GM18907 (cell line): Measurements from ENCODE around the gene PRDM5.
A peak's percentile ranks its signal among the peaks of the same experiment; 100 is the strongest.

Experiments
- ATAC-seq: cut with Tn5 transposase; IDR thresholded peaks from one replicate; pipeline ENCODE4 v1.9.1; 2021; ENCODE audit warnings: mild to moderate bottlenecking, moderate library complexity; ENCODE audit not compliant: unreplicated experiment

PRDM5 gene

DNA sequence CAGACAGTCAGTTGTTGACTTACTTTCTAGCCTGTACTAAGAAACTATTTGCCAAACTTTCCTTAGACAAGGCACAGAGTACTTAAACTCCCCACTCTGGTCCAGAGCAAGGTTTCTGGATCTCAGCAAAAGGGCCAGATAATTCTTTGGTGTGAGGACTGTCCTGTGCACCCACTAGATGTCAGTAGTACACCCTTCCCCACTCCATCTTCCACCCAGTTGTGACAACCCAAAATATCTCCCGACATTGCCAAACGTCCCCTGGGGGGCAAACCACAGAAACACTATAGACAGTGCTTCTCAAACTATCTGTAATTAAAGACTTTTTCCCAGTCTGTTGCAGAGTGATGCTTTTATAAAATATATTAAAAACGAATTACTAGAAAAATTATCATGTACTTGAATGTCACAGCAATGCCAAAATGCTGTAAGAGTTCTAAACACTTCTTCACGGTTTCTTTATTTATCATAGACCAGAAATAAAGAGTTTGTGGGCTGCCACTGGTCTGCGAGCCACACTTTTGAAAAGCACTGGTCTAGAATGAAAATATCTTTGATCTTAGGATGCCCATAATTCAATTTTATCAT, 203.5 kb downstream of the PRDM5 start:
- ATAC-seq, result peak; percentile 91

DNA sequence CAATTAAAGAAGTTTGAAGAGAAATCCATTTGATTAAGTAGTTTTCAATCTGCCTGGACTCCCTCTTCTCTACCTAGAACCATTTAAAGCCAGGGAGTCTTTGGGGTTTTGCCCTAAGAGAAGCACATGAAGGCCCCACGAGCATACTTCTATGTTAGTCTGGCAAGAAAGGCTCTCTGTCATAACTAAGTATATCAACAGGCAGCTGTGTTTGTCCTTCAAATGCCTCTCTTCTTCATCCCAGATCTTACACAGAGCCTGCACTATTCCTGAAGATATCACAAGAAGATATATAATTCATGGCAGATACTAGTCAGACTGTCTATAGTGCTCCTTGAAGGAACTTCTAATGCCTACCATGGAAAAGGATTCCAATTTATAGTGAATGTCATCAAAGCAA, 206.2 kb downstream of the PRDM5 start:
- ATAC-seq, result no peak

DNA sequence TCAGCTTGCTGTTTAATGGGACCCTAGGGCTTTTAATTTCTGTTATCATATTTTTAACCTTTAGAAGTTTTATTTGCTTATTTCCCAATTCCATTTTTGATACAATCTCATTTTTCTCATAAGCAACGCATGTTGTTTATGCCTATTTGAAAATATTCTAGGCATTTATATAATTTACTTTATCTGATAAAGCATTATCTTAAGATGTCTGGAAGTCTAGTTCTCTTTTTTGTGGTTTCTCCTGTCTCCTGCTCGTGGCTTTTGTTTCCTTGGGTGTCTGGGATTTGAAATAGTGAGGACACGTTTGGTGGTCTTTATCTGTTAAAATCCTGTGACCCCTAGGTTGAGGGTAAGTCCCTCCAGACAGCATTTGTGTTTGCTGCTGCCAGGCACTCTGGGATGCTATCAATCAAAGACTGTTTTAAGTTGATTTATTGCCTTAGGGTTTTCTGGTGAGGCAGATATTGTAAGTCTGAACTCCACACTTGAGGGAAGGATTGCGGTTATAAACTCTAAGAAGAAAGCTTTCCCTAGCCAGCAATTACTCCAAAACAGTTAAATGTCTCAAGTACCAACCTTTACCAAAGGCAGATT, 208.0 kb downstream of the PRDM5 start:
- no peak for ATAC-seq

DNA sequence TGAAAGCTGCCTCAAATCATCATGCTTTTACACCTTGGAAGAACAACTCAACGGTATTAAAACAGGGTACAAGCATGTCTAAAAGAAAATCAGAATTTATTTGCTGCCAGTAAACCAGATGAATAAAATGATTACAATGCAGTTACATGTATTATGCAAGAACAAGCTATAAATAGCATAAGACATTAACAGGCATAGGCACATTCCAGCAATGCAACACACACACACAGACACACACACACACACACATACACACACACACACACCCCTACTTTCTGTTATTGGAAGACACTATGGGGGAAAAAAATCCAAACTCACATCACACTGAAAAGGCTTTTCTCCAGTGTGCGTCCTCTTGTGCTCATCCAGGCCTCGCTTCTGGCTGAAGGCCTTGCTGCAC, 212.5 kb downstream of the PRDM5 start:
- no peak for ATAC-seq

DNA sequence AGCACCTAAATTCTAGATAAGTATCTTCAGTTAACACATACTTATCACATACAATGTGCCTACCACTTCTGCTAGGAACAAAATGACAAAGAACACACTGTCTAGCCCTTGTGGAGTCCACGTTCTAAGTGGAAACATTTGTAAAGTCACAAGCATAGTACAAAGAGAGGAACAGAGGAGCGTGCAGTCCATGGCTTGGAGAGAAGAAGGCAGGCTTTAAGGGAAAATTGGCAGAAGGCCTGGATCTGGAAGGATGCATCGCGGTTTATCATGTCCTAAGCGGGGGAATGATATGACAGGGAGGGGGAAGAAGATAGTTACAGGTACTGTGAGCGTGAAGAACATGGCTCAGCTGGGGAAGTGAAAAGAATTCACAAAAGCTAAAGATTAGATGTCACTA, 218.0 kb downstream of the PRDM5 start:
- ATAC-seq, result no peak

DNA sequence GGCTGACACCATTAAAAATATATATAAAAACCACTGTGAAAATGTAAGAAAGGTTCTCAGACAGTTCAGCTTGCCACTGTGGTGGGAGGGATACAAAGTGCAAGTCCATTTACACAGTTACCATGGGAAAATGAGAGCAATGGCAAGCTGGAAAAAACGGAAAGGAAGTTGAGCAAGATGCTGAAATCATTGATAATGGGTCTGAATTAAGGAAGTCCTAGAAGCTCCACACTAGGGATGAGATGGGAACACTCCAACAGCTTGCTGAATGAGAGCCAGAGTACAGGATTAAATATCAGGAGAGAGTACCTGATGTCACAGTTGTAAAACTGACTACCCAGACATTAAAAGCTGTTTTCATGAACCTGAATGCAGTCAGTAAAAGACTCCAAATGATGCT, 218.6 kb downstream of the PRDM5 start:
- no peak for ATAC-seq

DNA sequence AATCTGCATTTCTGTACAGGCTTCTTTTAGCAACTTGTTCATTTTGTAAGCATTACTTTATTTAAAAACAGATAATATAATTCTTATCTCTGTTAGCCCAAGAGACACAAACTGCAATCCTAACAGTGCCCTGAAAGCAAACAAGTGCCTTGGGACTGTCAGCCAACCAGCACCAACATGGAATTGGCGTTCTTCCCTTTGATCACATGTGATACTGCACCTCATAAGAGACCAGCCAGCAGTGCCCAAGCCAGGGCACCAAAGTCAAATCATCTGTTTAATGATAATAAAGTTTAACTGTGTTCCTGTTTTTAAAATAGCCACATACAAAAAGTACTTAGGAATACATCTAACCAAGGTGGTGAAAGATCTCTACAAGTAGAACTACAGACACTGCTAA, 223.2 kb downstream of the PRDM5 start:
- no peak for ATAC-seq

DNA sequence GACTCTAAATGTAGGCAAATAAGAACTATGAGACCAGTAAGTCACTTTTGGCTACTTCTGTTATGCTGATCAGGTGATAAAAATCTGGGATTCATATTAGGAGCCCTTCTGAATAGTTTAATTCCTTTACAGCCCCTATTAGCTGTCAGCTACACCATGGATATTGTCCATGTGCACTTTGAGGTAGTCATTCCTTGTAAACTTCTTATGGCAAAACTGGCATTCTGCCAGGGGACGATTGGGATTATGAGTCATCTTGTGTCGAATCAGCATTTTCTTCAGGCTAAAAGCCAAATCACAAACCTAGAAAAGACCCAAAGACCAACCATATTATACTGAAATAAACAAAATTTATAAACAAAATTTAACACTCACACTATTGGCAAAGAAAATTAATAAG, 227.6 kb downstream of the PRDM5 start:
- no peak for ATAC-seq

DNA sequence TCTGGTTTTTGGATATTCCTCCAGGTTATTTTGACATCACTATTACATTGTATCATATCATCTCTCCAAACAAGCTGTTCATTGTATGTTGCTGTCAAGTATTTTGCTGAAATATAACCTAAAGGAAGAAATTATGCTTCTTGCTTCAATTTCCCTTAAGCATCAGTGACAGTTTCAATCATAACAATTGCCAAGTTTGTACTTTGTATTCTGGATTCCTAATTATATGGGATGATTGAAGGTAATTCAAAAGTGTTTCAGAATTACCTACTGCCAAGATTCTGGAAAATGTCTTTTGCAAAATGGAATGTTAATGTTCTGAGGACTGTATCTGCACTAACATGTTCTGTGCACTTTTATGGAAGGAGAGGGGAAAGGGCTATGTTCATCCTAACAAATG, 228.7 kb downstream of the PRDM5 start:
- no peak for ATAC-seq

DNA sequence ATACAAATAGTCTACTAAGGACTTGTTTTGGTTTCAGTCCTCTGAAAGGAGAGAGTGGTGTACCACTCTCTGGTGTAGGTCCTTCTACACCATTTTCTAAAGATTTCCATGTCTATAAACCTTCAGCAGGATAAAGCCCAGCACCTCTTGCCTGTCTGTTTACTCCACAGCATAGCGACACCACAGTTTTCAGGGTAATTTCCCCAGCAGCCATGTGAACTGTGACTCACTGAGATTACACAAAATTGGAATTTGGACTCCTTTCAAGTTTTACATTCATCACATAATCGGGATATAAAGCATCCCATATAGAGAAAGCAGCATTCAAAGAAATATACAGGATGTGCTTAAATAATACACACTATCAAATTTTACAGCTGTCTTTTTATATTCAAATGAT, 229.6 kb downstream of the PRDM5 start:
- ATAC-seq, result no peak

DNA sequence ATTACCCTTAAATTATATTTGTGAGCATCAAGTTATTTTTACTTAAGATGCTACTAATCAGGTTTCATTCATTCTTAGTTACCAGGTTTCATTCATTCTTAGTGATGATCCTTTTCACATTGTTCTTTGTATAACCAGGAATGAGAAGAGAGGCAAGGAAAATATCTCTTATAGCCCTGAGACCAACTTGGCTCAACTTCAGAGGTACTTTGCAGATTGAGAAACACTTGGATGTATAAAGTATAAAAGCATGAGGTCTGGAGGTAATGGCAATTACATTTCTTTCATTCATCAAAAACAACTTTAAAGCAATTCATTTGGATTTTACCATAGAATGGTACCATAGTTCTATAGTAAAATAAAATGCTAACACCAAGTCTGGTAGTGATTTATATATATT, 231.0 kb downstream of the PRDM5 start:
- ATAC-seq, result no peak

DNA sequence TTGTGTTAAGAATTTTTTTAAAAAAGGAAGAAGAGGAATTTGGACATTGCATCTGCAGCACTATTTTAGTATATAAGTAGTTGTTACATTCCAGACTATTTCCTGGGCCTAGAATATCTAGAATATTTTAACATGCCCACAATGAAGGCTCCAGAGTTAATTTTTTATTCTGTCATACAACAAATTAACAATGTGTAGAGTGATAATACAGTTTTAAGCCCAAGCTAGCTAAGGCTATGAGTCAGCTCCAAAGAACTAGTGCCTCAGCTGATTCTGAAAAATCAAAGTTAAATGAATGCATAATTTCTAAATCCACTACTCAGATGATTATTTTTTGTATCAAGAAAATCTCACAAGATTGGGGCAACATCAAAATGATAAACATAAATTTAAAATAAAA, 231.4 kb downstream of the PRDM5 start:
- no peak for ATAC-seq

DNA sequence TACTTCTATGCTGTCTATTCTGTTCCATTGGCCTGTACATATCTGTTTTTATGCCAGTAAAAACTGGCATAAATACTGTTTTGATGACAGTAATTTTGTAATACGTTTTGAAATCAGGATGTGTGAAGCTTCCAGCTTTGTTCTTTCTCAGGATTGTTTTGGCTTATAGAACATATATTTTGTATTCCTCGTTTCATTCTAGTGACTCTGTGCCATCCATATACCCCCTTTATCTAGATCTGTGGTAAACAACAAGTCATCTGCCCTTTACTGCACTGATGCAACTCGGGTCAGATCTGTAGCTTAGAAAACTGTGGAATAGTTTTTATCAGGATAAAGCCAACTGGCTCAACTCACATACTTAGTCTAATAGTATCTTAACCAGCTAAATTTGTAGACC, 233.7 kb downstream of the PRDM5 start:
- ATAC-seq, result no peak

DNA sequence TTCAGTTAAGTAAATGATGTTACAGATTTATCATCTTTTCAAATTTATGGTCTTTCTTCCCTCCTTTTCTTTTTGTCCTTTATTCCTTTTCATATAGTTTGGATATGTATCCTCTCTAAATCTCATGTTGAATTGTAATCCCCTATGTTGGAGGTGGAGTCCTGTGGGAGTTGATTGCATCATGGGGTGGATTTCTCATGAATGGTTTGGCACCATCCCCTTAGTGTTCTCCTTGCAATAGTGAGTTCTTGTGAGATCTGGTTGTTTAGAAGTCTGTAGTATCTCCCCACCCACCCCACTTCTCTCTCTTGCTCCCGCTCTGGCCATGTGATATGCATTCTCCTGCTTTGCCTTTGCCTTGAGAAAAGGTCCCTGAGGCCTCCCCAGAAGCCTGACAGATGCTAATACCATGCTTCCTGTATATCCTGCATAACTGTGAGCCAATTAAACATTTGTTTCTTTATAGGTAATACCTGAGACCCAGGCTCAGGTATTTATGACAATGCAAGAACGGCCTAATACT, 236.7 kb downstream of the PRDM5 start:
- ATAC-seq, result no peak

DNA sequence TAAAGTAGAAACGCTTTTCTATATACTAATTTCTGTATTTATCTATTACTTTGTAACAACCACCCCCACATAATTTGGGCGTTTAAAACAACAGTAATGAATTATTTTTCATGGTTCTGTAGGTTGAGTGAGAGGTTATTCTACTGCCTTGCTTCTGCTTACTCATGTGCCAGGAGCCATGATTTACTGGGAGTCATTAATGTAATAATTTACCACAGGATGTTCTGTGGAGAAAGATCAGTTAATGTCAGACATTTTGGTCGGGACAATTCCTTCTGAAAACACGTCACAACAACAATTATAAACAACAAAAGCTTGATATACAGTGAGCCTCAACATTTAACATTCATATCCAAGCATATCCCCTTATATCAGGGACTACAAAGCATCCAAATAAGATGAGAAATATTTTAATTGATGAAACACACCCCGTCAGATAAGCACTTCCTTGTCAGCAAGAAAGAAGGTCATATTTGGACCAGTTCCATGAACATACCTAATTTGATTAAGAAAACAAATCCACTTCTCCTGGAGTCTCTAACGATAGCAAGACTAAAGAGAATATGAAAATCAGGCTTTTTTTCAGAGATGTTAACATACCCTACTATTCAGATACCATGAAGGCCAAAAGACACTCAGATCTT, 238.5 kb downstream of the PRDM5 start:
- no peak for ATAC-seq

DNA sequence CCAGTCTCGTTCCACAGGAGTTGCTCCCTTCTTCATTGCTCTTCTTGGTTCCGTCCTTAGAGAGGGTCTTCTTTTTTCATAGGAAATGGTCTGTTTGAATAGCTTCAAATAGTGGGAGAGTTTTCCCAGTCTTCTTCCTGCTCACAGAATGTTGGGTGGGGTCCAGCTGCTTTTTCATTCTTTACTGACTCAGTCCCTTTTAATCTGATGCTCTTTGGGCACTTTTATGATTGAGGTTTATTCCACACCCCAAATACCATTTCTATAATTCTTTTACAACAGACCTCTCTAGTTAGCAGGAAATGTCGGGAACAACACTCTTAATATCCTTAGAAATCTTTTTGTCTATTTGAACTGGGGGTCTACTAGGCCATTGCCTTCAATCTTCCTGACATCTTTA, 239.5 kb downstream of the PRDM5 start:
- ATAC-seq, result no peak

DNA sequence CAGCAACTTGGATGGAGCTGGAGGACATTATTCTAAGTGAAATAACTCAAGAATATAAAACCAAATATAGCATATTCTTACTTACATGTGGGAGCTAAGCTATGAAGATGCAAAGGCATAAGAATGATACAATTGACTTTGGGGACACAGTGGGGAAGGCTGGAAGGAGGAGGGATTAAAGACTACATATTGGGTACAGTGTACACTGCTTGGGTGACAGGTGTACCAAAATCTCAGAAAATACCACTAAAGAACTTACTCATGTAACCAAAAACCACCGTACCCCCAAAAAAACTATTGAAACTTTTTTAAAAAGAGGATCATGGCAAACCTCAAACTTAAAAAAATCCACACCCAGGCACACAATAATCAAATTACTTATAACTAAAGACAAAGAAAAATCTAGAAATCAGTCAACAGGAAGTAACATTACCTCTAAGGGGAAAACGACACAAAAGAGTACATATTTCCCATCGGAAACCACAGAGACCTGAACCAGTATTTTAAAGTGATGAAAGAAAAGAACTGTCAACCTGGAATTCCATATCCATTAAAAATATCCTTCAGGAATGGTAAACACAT, 241.8 kb downstream of the PRDM5 start:
- ATAC-seq, result no peak

DNA sequence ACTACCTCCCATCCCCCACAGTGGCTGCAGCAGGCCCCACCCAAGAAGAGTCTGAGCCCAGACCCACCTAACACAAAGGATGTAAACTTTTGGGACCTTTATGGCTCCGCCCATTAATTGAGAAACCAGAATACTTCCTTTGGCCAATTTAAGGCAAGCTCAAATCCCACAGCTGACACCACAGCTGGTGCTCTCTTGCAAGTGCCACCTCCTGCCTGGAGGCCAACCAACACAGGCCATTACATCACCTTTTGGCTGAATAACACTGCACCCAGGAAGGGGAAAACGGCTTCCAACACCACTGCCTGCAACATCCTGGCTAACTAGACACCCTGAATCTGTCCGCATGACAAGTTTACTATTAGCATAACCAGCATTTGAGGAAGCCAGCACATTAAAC, 248.8 kb downstream of the PRDM5 start:
- ATAC-seq, result no peak

DNA sequence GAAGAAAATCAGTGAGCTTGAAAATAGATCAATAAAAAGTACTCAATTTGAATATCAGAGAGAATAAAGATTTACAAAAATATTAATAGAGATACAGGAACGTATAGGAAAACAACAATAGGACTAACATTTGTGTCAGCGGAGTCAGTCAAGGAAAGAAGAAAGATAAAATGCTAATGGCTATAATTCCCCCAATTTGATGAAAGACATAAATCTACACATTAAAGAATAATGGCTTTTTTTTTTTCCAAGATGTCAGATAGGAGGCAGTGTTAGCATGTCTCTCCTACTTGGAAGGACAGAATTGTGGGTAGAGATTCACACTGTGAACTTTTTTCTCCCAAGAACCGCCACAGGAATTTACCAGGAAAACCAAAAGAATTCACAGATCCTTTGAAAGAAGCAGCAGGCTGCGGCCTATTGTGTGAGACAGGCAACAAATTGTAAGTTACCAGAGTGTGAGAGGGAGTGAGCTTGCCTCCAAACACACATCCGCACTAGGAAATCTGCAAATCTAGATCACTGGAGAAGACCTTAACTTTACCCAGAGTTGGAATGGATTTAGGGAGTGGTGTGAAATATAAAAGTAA, 249.9 kb downstream of the PRDM5 start:
- no peak for ATAC-seq

DNA sequence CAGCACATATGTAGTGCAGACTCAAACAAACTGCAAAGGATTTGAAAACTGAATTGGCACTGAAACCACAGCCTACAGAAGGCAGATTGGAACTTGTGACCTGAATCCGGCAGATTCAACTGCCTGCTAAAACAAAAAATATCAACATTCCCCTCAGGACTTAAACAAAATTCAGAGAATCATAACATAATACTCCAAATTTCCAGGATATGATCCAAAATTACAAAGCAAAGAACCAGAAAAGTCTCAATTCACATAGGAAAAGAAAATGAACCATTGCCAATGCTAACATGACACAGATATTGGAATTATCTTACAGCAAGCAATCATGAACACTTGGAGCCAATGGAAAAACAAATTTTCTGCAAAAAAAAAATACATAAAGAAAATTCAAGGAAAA, 250.4 kb downstream of the PRDM5 start:
- no peak for ATAC-seq

DNA sequence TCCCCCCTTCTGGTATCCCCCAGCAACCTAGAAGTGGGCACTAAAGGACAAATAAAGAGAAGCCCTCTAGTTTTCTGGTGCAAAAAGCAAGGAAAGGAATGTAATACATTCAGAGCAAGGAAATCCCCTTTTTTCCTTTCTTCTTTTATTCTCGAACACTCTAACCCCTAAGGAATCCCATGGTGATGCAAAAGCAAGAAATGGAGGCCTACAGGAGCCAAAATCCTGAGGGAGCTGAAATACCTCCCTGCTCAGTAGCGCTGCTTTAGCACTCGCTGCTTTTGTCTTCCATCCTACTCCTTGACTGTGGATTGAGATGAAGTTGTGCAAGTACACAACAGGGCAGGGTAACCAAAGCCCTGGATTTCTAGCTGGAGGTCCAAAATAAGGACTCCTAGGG, 251.0 kb downstream of the PRDM5 start:
- ATAC-seq, result no peak

DNA sequence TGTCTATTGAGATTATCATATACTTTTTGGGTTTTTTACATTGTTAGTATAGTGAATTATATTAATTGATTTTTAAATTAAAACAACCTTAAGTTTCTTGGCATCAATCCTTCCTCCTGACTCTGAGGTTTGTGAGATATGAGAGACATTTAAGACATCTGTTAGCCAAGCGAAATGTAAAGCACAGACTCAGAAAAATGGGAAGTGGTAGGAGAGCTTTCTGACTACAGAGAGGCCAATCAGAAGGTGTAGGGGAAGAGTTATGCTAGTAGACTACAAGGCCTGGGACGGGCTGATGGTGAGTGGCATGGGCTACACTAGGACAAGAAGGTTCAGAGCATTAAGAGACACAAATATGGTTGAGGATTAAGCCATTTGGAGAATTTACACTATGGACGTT, 255.4 kb downstream of the PRDM5 start:
- ATAC-seq, result no peak
